SK-MEL-5 (cell line): ENCODE measurements around the gene DAAM2. TPM values are rescaled to one million over a fixed set of nuclear protein-coding genes. Genes with fewer than 3 reads are reported as not detected.

Experiments used
- DNase-seq: peaks from one replicate; pipeline ENCODE4 v3.0.0-alpha.2; 2016; ENCODE audit warnings: low read depth, low spot score
- in situ Hi-C: cut with HindIII; loops from 2 replicates; pipeline ENCODE4 v1.10.0; 2016; ENCODE audit warnings: low sequenced_read_pairs, high pct_unique_total_duplicates, low pct_unique_long_range_greater_than_20kb
- polyA plus RNA-seq, 2 experiments: library from polyadenylated mRNA; depleted of rRNA; stranded (reverse); fragments of >200 nt; gene quantifications; 2 replicates each; pipeline ENCODE4 v1.2.3, GENCODE V29; 2015
- total RNA-seq: library from RNA; depleted of rRNA; stranded (reverse); fragments of >200 nt; shearing (Covaris generic); gene quantifications from 2 replicates; pipeline ENCODE4 v1.2.3, GENCODE V29; 2014; rRNA removed

DAAM2 gene
- 11.7 and 13.7 TPM in 2 replicates for total RNA-seq
- polyA plus RNA-seq (2015; cell fraction: cytosol; rRNA removed) = 22.8 and 30.3 TPM in 2 replicates
- polyA plus RNA-seq (2015; cell fraction: nucleus; rRNA removed) = 31.3 and 35.3 TPM in 2 replicates

GRCh38 chr6:39791850-39792539, at the start of gene DAAM2:
Gene DAAM2, plus strand, starts transcription at chr6:39792376. Its CDS starts 63,927 bp downstream, at chr6:39856303.
- DNase-seq = peak; percentile 44
- in situ Hi-C loops = no loop called here

GRCh38 chr6:39746795-39747194, 45.4 kb upstream of the DAAM2 start:
- in situ Hi-C loops = no loop called here

GRCh38 chr6:39752835-39753724, 39.1 kb upstream of the DAAM2 start:
- no peak for DNase-seq
- in situ Hi-C loops = no loop called here

More at GRCh38 chr6:39746795-39747194, 45.4 kb upstream of the DAAM2 start:
- no peak for DNase-seq

GRCh38 chr6:39753725-39754045, 38.5 kb upstream of the DAAM2 start:
- no peak for DNase-seq
- in situ Hi-C loops = no loop called here

- in situ Hi-C loops = no loop called here
Measured at GRCh38 chr6:39754514-39755115, 37.6 kb upstream of the DAAM2 start.

GRCh38 chr6:39755231-39755630, 36.9 kb upstream of the DAAM2 start:
- DNase-seq = no peak
- in situ Hi-C loops = no loop called here

More at GRCh38 chr6:39754514-39755115, 37.6 kb upstream of the DAAM2 start:
- DNase-seq = no peak

GRCh38 chr6:39756582-39756981, 35.6 kb upstream of the DAAM2 start:
- DNase-seq = no peak
- in situ Hi-C loops = no loop called here

GRCh38 chr6:39758905-39759605, 33.1 kb upstream of the DAAM2 start:
- in situ Hi-C loops = no loop called here

GRCh38 chr6:39760226-39760952, 31.8 kb upstream of the DAAM2 start:
- in situ Hi-C loops = no loop called here

More at GRCh38 chr6:39758905-39759605, 33.1 kb upstream of the DAAM2 start:
- no peak for DNase-seq

GRCh38 chr6:39765508-39766065, 26.6 kb upstream of the DAAM2 start:
- in situ Hi-C loops = no loop called here
- DNase-seq = peak; percentile 89

More at GRCh38 chr6:39760226-39760952, 31.8 kb upstream of the DAAM2 start:
- DNase-seq = no peak

GRCh38 chr6:39769012-39769411, 23.2 kb upstream of the DAAM2 start:
- in situ Hi-C loops = no loop called here
- DNase-seq = no peak

GRCh38 chr6:39770446-39770845, 21.7 kb upstream of the DAAM2 start:
- no peak for DNase-seq
- in situ Hi-C loops = no loop called here

- no peak for DNase-seq
- in situ Hi-C loops = no loop called here
Measured at GRCh38 chr6:39772559-39773273, 19.5 kb upstream of the DAAM2 start.

- in situ Hi-C loops = no loop called here
- no peak for DNase-seq
Measured at GRCh38 chr6:39773782-39774181, 18.4 kb upstream of the DAAM2 start.

GRCh38 chr6:39776581-39776980, 15.6 kb upstream of the DAAM2 start:
- in situ Hi-C loops = no loop called here
- no peak for DNase-seq

- in situ Hi-C loops = no loop called here
- no peak for DNase-seq
Measured at GRCh38 chr6:39777218-39777617, 15.0 kb upstream of the DAAM2 start.
